SU-DHL-6 (cell line): ENCODE measurements around the gene PRRT4.

Experiments used
- H2AFZ ChIP-seq: fragments of 200-600 bp; sonication (generic); 2 replicates; pipeline ENCODE4 v1.6.1; 2014; ENCODE audit warnings: low read depth, mild to moderate bottlenecking, moderate library complexity, mixed read lengths, antibody characterized with exemption, low read length; ENCODE audit not compliant: severe bottlenecking
- H3F3A ChIP-seq: fragments of 200-600 bp; shearing (Covaris generic); 2 replicates; pipeline ENCODE4 v1.6.0; 2016; ENCODE audit warnings: antibody characterized with exemption, mild to moderate bottlenecking; ENCODE audit not compliant: insufficient read depth
- H3K27ac ChIP-seq: fragments of 200-600 bp; sonication (generic); 2 replicates; pipeline ENCODE4 v1.5.1; 2016; ENCODE audit warnings: low read depth, mild to moderate bottlenecking, low read length, moderate library complexity, mixed read lengths
- H3K27me3 ChIP-seq: fragments of 200-600 bp; sonication (generic), shearing (Covaris generic); 2 replicates; pipeline ENCODE4 v1.6.0; 2014; ENCODE audit warnings: mild to moderate bottlenecking, low read length
- H3K36me3 ChIP-seq: fragments of 200-600 bp; sonication (generic); 2 replicates; pipeline ENCODE4 v1.6.1; 2014; ENCODE audit warnings: mild to moderate bottlenecking, low read length, mixed read lengths
- H3K4me2 ChIP-seq: fragments of 300-600, 200-600 bp; shearing (Covaris generic), sonication (generic); 2 replicates; pipeline ENCODE4 v1.6.0; 2014; ENCODE audit warnings: low read length, low read depth, mild to moderate bottlenecking; ENCODE audit not compliant: poor library complexity, severe bottlenecking
- H3K4me3 ChIP-seq: fragments of 200-600 bp; sonication (generic); 2 replicates; pipeline ENCODE4 v1.5.1; 2014; ENCODE audit warnings: antibody characterized with exemption, low read length, mild to moderate bottlenecking, mixed read lengths; ENCODE audit not compliant: insufficient read depth, poor library complexity, severe bottlenecking
- H3K79me2 ChIP-seq: fragments of 200-600 bp; sonication (generic); 2 replicates; pipeline ENCODE4 v1.6.1; 2014; ENCODE audit warnings: mild to moderate bottlenecking, low read length, moderate library complexity; ENCODE audit not compliant: insufficient read depth
- H3K9ac ChIP-seq: fragments of 200-600 bp; sonication (generic); 2 replicates; pipeline ENCODE4 v1.7.0; 2014; ENCODE audit warnings: mild to moderate bottlenecking, low read length
- H3K9me2 ChIP-seq: fragments of 200-600 bp; sonication (generic); replicated peaks from 2 replicates; pipeline ENCODE4 v1.6.1; 2014; ENCODE audit warnings: low read length; ENCODE audit not compliant: insufficient read depth
- H3K9me3 ChIP-seq: fragments of 200-600 bp; sonication (generic); 2 replicates; pipeline ENCODE4 v1.6.1; 2014; ENCODE audit warnings: low read length, mixed read lengths; ENCODE audit not compliant: insufficient read depth
- H4K20me1 ChIP-seq: fragments of 200-600 bp; sonication (generic); 2 replicates; pipeline ENCODE4 v1.6.1; 2014; ENCODE audit warnings: low read depth, mild to moderate bottlenecking, antibody characterized with exemption, low read length, moderate library complexity, mixed read lengths
- CTCF ChIP-seq: fragments of 200-600 bp; sonication (generic); IDR thresholded peaks from one replicate; pipeline ENCODE4 v1.5.1; 2017; ENCODE audit warnings: antibody characterized with exemption, mild to moderate bottlenecking, low read length, moderate library complexity; ENCODE audit not compliant: insufficient read depth, poor library complexity, severe bottlenecking
- EZH2phosphoT487 ChIP-seq: fragments of 200-600 bp; sonication (generic), shearing (Covaris generic); conservative IDR thresholded peaks from 2 replicates; pipeline ENCODE4 v1.6.1; 2018; ENCODE audit warnings: mild to moderate bottlenecking, antibody characterized with exemption, low read length, moderate library complexity, mixed read lengths

PRRT4 gene

GRCh38 chr7:128381161-128381821 lies 19.8 kb upstream of the PRRT4 start:
- H3K79me2 ChIP-seq, result no peaks in the 10 kb centered on the region
- no peak overlapping the region for H3K4me3 ChIP-seq
- H3F3A ChIP-seq, result no peaks in the 10 kb centered on the region
- no peak overlapping the region for H2AFZ ChIP-seq
- H3K4me2 ChIP-seq, result no peak overlapping the region
- no peaks in the 10 kb centered on the region for H3K9me3 ChIP-seq
- no peak overlapping the region for H3K9ac ChIP-seq
- H3K36me3 ChIP-seq, result no peaks in the 10 kb centered on the region
- no peaks in the 10 kb centered on the region for H4K20me1 ChIP-seq
- H3K27ac ChIP-seq, result no peak overlapping the region
- no peaks in the 10 kb centered on the region for H3K27me3 ChIP-seq
- H3K9me2 ChIP-seq, result no peaks in the 10 kb centered on the region
- TF ChIP-seq EZH2phosphoT487, result no peak
- TF ChIP-seq CTCF, result peak; percentile 63

GRCh38 chr7:128380483-128381106 lies 19.1 kb upstream of the PRRT4 start:
- no peak overlapping the region for H3K9ac ChIP-seq
- no peak overlapping the region for H2AFZ ChIP-seq
- no peaks in the 10 kb centered on the region for H3F3A ChIP-seq
- no peak overlapping the region for H3K4me3 ChIP-seq
- H4K20me1 ChIP-seq, result no peaks in the 10 kb centered on the region
- H3K79me2 ChIP-seq, result no peaks in the 10 kb centered on the region
- no peaks in the 10 kb centered on the region for H3K9me2 ChIP-seq
- no peaks in the 10 kb centered on the region for H3K9me3 ChIP-seq
- no peaks in the 10 kb centered on the region for H3K27me3 ChIP-seq
- H3K4me2 ChIP-seq, result no peak overlapping the region
- no peaks in the 10 kb centered on the region for H3K36me3 ChIP-seq
- H3K27ac ChIP-seq, result no peak overlapping the region
- TF ChIP-seq EZH2phosphoT487, result no peak
- TF ChIP-seq CTCF, result no peak

GRCh38 chr7:128379900-128380479 lies 18.5 kb upstream of the PRRT4 start:
- Histone ChIP-seq H3K9me2 (no peaks in the 10 kb centered on the region), H4K20me1 (no peaks in the 10 kb centered on the region), H2AFZ (no peak overlapping the region), H3K4me2 (no peak overlapping the region), H3K79me2 (no peaks in the 10 kb centered on the region), H3K4me3 (no peak overlapping the region), H3K36me3 (no peaks in the 10 kb centered on the region), H3F3A (no peaks in the 10 kb centered on the region), H3K9ac (no peak overlapping the region), H3K27ac (no peak overlapping the region), H3K27me3 (no peaks in the 10 kb centered on the region), H3K9me3 (no peaks in the 10 kb centered on the region)
- TF ChIP-seq EZH2phosphoT487 (no peak), CTCF (no peak)
